HG03378 (cell line): Measurements from ENCODE around the gene PDCL3.

ENCODE experiments used
- ATAC-seq: cut with Tn5 transposase; IDR thresholded peaks from one replicate; pipeline ENCODE4 v1.9.1; 2021; ENCODE audit warnings: mild to moderate bottlenecking, moderate library complexity; ENCODE audit not compliant: unreplicated experiment

PDCL3 gene

DNA sequence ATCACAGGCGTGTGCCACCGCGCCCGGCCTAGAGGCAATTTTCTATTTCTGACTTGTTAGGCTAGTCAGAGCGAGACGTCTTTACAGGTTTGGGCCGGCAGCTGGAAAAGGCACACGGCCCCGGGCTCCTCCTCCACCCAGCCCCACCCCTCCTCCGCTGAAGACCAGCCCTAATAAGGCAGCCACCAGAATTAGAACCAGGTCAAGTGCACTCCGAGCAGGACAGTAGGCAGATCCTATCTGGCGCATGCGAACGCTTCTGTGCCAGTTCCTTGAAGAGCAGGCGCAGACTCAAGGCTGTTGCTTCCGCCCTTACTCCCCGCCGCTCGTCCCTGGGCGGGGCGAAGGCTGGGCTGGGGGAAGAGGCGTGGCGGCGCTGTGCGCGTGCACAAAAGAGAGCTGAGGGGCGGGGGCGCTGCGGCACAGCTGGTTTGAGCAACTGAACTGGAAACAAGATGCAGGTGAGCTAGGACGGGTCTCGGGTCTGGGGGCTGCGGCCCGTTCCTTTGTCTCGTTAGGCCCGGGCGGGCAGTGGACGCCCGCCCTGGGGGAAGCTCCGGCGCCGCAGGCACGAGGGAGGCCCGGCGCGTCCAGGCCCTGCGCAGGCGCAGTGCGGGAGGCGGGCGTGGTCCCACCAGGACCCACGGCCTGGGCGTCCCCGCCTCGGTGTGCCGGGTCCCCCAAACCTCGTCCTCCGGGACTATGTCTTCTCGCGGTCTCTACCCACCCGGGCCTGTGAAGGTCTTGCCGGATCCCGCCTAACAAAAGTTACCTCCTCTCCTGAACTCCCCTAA, at the start of gene PDCL3:
TSS of gene PDCL3 (plus strand) at position 381 of the 794 bp plus-strand sequence. CDS start at position 456, 75 bp downstream.
- ATAC-seq = peak; percentile 97

DNA sequence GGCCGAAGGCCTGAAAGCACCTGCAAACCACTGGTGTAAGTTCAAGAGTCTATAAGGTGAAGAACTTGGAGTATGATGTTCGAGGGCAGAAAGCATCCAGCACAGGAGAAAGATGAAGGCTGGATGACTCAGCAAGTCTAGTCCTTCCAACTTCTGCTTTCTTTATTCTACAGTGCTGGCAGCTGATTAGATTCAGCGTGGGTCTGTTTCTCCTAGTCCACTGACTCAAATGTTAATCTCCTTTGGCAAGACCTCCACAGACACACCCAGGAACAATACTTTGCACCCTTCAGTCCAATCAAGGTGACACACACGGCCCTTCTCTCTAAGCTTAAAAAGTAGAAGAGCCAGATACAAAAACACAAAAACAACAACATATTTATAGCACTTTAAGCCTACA, 49.1 kb upstream of the PDCL3 start:
- no peak for ATAC-seq

DNA sequence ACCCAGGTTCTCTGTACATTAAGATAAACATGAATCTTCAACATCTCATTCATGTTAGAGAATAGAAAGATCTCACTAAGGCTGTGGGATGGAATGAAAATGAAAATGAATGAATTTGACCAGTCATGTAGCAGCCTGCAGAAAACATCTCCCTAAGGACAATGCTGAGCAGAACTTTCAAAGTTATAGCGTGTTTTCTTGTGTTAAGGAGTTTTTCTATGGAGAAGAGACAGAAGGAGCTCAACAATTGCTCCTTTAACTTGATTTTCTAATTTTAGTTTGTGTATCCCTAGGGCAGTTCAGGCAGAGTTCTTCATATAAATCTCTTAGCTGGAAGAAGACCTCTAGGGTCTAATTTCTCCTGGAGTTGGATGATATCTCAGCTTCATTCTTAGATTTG, 45.2 kb upstream of the PDCL3 start:
- ATAC-seq = no peak

DNA sequence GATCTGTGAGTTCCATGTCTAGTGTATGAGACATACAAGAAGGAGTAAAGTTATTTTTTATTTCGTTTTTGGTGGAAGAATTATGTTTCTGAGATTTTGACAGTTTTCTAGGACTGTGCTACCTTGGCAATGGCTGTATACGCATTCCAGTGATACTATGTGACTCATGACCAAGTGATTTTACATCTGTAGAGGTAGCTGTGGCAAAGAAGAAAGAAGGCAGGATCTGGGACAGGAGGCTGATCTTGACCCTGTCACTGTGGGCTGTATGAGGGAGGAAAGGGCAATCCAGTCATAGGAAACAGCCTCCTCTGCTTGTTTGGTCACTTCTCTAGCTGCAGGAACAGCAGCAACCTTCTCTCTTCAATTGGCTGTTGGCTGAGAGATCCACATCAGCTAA, 44.0 kb upstream of the PDCL3 start:
- ATAC-seq = no peak

DNA sequence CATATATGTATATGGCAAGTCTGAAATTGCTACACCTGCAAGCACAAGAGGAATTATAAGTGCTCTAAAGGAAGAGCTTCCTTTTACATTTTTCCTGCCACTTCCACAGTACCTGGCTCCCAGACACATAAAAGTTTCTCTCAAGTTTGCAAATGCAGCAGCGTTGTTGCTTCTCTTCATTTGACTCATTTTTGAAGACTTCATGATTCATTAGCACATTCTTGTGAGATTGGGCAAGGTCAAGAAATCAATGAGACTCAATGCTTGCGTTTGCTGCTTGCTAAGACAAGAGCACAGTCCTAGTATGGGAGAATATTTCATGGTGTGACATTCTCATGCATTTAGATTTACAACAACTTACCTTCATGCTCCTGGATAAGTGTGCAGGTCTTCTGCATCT, 42.6 kb upstream of the PDCL3 start:
- ATAC-seq = no peak

DNA sequence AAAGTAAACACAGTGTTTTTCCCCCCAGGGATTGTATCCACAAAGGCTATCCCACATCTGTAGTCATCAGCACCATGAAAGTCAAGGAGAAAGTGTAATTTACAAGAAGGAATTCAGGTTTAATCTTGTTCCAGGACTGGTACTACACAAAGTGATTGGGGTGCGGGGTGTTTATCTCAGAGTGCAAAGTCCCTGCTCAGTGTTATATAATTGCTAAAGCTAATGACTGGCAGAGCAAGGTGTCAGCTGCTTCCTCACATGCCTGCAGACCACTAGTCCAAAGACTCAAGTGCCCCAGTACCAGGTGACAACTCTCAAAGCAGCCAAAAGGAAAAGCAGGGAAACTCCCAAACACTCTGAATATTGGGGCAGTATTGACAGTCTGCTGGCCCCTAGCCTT, 40.4 kb upstream of the PDCL3 start:
- no peak for ATAC-seq

DNA sequence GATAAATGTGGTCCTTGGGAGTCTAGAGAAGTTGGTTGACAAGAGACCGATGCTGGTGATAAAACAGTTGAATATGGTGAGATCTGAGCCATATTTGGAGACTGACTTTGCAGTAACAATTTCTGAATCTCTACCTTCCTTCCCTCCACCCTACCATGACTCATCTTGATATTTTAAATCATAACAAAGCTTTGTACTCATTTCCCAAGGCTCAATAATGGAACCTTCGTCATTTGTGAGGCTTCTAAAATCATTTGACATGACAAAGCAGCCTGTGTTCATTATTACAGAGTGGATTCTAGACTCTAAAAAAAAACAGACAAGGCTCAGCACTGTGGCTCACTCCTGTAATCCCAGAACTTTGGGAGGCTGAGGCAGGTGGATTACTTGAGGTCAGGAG, 38.5 kb upstream of the PDCL3 start:
- ATAC-seq = no peak

DNA sequence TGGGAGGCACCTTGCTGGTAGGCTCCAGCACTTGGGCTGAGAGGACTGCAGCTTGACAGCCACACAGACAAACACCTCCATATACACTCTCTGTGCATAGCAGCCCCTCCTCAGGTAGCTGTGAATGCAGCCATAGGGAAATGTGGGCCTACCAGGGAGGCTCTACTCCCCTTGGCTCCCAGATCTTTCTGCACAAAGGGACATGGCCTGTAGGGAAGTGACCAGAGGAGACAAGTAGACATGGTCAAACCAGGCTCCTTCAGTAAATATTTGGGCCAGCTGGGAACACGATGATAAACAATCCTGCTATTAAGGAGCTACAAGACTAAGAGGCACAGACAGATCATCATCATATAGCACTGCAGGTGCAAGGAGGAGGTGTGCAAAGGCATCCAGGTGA, 35.9 kb upstream of the PDCL3 start:
- no peak for ATAC-seq

DNA sequence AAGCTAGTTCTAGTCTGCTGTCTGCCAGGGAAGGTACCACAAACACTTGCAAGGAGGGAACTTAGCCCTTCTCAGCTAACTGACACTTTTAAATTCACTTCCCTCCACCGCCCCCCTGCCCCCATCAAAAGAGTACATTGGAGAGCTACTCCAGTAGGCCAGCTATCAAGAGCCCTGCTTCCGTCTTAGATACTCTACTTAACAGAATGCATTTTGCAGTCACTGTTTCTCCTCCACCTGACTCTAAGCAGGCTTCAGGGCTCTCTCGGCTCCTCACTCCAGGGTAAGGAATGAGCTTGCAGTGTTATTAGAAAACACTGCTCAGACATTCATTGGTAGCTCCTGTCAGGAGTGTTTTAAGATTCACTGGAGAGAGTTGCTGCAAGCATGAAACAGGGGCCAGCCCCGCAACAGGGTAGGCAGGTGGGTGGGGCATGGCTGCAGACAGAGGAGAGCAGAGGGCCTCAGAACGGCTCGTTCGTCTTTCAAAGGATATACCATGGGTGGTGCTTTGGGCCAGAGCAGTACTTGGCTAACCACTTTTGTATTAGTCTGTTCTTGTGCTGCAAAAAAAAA, 35.3 kb upstream of the PDCL3 start:
- no peak for ATAC-seq

DNA sequence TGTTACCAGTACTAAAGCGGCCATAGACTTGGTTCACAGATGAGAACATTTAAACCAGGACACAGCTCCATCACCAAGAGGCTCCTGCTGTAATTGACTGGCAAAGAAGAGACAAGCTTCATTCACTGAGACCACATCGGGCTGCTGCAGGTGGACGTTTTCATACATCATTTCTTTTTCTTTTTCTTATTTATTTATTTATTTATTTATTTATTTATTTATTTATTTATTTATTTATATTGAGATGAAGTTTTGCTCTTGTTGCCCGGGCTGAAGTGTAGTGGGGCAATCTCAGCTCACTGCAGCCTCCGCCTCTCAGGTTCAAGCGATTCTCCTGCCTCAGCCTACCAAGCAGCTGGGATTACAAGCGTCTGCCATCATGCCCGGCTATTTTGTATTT, 33.6 kb upstream of the PDCL3 start:
- no peak for ATAC-seq

DNA sequence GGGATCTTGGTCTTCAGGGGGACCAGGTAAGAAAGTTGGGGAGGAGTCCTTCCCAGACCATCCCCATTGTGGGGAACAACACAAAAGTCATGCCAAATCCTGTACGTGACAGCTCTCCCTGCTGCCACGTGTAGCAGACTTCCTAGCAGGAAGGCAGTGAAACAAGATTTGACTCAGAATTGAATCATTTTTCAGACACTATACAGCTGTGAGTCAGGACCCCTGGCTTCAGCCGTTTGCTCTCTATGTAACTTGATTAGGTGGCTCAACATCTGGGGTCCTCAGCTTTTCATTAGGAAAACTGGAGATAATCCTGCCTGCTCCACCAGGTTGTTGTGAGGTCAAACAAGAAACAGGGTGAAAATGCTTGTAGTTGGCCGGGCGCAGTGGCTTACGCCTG, 32.9 kb upstream of the PDCL3 start:
- no peak for ATAC-seq

DNA sequence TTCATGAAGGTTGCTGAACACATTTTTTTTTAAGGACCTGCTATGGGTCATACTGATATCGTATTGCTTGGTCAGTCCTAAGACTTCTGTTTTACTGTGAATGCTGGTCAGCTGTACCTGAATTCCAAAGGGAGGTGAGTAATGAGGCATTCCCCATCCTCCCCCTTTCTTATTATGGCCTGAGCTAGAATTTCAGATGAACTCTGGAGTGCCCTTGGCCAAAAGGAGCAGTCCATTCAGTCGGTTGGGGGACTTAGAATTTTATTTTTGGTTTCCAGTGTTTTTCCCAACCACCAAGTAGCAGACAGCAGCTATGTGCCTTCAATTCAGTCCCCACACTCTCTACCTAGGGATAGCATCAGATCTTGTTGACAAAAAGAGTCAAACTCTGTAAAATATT, 26.9 kb upstream of the PDCL3 start:
- no peak for ATAC-seq

DNA sequence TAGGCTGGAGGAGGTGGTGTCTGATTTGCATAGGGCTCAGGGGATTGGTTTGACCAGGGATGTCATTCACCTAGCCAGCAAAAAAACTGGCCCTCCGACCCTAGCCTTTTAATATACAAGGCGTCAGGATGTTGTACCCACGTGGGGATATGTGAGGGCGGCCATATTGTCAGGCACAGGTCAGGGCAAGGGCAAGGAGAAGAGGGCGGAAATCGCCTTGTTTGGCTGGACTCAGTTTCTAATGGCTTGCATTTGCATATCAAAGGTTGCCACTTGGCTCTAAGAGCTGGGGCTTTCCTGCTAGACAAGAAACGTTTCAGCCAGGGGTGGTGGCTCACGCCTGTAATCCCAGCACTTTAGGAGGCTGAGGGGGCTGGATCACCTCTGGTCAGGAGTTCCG, 24.9 kb upstream of the PDCL3 start:
- no peak for ATAC-seq

DNA sequence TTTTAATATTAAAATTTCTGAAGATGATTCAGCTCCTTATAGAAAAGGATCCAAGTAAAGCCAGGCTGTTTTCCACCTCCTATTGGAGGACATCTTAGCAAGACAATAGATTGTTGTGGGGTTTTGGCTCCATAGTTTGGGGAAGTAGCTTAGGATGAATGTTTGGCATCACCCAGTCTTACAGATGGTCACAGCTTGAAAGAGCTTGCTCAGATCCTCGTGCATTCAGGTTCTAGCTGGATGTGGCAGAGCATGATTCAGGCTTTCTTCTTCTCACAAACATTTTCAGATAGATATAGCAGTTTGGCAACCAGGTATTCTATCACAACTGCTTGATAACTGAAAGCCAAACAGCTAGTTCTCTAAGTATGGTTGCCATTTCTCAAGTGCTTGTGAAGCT, 23.6 kb upstream of the PDCL3 start:
- ATAC-seq = no peak

DNA sequence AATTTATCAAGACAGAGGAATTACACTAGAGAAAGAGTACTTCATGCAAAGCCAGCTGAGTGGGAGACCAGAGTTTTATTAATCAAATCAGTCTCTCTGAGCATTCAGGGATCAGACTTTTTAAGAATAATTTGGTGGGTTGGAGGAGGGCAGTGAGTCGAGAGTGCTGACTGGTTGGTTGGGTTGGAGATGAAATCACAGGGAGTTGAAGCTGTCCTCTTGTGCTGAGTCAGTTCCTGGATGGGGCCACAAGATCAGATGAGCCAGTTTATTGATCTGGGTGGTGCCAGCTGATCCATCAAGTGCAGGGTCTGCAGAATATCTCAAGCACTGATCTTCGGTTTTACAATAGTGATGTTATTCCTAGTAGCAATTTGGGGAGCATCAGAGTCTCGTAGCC, 21.4 kb upstream of the PDCL3 start:
- ATAC-seq = no peak

DNA sequence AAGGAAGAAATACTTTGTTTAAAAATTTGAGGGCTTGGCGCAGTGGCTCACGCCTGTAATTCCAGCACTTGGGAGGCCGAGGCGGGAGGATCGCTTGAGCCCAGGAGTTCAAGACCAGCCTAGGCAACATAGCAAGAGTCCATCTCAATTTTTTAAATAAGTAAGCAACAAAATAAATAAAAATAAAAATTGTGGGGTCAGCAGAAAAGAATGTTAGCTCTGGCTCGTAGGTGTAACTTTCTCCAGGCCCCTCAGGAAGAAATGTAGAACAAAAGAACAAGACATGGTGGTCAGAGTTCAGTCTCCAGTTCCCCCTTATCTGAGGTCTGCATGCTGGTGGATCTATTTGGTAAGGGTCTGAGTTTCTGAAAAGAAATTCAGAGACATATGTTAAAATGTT, 20.4 kb upstream of the PDCL3 start:
- no peak for ATAC-seq

DNA sequence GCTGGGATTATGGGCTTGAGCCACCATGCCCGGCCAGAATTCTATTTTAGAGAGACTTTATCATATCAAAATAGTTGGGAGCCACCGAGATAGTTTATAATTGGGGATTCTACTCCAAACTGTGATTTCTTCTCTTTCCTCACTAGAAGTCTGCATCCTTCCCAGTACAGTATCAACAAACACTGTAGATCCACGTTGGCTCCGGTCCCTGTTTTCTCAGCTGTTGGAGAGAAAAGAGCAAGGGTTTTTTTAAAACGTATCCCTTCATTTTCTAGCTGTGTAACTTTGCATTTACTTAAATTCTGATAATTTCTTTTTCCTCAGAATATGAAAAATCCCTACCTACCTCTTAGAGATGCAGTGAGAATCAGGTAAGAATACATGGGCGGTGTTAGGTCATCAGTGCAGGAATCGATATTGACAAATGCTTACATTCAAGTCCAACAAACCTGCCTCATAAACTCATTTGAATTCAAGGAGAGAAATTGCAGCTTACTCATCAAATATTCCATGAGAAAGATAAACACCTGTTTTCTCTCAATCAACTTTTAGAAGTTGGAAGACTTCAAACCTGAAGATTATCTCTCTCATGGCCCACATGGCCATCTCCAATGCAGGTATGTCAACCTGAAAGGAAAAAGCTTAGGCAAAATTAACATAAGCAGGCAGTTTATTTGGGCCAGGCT, 17.7 kb upstream of the PDCL3 start:
- no peak for ATAC-seq

DNA sequence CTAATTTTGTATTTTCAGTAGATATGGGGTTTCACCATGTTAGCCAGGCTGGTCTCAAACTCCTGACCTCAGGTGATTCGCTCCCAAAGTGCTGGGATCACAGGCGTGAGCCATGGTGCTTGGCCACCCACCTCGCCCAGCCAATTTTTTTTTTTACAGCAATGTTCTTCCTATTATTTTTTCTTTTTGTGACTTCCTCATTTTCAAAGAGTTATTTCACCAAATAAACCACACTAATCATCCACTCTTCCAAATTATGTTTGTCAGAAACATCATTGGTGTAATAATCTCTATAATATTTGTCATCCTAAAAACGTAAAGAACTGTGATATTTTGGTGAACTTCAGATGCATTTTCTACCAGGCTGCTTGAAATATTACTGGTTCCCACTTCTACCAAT, 16.3 kb upstream of the PDCL3 start:
- ATAC-seq = no peak

DNA sequence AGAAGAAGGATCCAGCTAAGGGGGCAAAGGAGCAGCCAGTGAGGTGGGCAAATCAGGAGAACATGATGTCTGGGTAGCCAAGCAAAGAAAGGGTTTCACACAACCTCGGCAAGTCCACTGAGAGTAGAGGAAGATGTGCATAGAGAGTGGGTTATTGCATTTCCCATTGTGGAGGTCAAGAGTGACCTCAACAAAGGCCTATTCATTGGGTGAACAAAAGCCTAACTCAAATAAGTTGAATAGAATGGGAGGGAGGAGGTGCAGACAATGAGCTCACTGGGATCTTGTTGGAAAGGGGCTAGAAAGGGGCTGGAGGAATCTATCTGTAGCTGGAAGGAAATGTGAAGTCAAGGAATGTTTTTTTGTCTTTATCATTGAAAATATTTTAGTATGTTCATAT, 14.0 kb upstream of the PDCL3 start:
- ATAC-seq = no peak

DNA sequence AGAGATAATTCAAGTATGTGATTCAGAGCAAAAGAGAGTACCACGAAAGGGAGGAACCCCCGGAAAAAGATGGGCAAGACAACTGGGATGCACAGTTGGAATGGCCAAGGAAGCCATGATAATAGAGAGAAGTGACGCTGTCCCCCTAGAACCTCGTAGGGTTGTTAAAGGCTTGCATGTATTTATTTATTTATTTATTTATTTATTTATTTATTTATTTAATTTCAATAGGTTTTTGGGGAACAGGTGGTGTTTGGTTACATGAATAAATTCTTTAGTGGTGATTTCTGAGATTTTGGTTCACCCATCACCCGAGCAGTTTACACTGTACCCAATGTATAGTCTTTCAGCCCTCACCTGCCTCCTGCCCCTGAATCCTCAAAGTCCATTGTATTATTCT, 11.5 kb upstream of the PDCL3 start:
- no peak for ATAC-seq

DNA sequence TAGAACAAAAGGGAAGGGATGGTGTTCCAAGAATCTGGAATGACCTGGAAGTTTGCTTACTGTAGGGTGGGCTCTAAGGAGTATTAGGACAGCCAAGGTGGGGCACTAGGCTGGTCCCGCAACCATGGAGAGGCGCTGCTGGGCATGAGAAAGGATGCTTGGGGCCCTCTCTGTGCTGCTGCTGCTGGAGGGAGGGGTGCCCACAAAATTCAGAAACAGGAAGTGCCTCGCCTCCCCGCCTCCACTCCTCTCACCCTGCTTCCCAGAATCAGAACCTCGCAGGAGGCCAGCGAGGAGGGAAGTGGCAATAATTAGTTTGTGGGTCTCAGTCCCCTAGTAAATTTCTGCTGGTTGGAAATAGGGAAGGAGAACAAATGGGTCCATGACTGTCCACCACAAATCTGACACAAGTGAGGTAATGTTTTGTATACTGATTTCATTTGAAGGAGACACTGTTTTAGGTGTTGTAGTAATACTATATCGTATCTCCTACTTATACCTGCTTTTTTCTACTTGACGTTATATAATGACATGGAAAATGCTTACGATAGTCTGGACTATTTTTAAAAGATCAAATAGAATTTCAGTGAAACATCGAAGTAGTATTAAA, 7.9 kb upstream of the PDCL3 start:
- ATAC-seq = no peak

DNA sequence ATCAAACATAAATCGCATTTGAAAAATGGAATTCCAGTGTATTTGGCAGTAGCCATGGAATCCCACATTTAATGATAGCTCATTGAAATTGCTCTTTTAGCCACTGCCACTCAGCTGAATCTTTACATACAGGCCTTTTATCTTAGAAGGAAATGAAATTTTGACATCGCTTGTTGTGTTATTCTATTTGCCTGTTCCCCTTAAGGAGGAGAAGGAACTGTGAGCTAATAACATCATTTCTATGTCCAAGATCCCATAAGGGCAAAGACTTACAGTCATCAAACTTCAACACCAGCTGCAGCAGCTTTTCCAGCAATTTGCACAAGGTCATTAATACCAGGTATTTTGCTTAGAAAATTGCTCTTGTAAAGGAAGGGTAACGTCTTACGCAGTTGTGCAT, 6.0 kb upstream of the PDCL3 start:
- ATAC-seq = no peak
